T-helper 1 cell treated with Interleukin-12 subunit alpha and Interleukin-12 subunit beta and Interleukin-4 antibody, amounts not matched to agents 30 μg/mL and 1 μg/mL, for 36 hours (primary cell): ENCODE data around the gene ALDH1B1.
"Not testable (repeated sequence)": the region's sequence is repeated elsewhere in the genome, so short reads cannot be mapped to it uniquely, and the experiment has no call there.

Experiments
- H3K27ac Mint-ChIP-seq: one replicate; pipeline ENCODE4 v1.8.0; 2021; ENCODE audit warnings: mild to moderate bottlenecking, mixed read lengths
- H3K27me3 Mint-ChIP-seq: one replicate; pipeline ENCODE4 v1.8.0; 2021; ENCODE audit warnings: low read depth, mixed read lengths
- H3K36me3 Mint-ChIP-seq: one replicate; pipeline ENCODE4 v1.8.0; 2021; ENCODE audit warnings: low read depth, mixed read lengths
- H3K4me1 Mint-ChIP-seq: one replicate; pipeline ENCODE4 v1.8.0; 2021; ENCODE audit warnings: low read depth, mixed read lengths
- H3K4me3 Mint-ChIP-seq: one replicate; pipeline ENCODE4 v1.8.0; 2021; ENCODE audit warnings: mild to moderate bottlenecking, moderate library complexity, mixed read lengths
- H3K9me3 Mint-ChIP-seq: one replicate; pipeline ENCODE4 v1.8.0; 2021; ENCODE audit warnings: mixed read lengths

ALDH1B1 gene

GRCh38 chr9:38373679-38374078, 18.8 kb upstream of the ALDH1B1 start:
- Mint-ChIP-seq H3K27ac (no peak overlapping the region), H3K9me3 (no peaks in the 10 kb centered on the region), H3K4me3 (no peak overlapping the region), H3K27me3 (no peaks in the 10 kb centered on the region), H3K36me3 (no peaks in the 10 kb centered on the region), H3K4me1 (no peaks in the 10 kb centered on the region)

GRCh38 chr9:38374847-38375571, 17.5 kb upstream of the ALDH1B1 start:
- Mint-ChIP-seq H3K27ac (no peak overlapping the region), H3K9me3 (no peaks in the 10 kb centered on the region), H3K27me3 (no peaks in the 10 kb centered on the region), H3K36me3 (no peaks in the 10 kb centered on the region), H3K4me3 (no peak overlapping the region), H3K4me1 (no peaks in the 10 kb centered on the region)

GRCh38 chr9:38375572-38375963, 16.9 kb upstream of the ALDH1B1 start:
- Mint-ChIP-seq H3K36me3 (no peaks in the 10 kb centered on the region), H3K27me3 (no peaks in the 10 kb centered on the region), H3K4me1 (no peaks in the 10 kb centered on the region)

GRCh38 chr9:38376021-38376670, 16.4 kb upstream of the ALDH1B1 start:
- no peak overlapping the region for H3K27ac Mint-ChIP-seq
- H3K36me3 Mint-ChIP-seq: no peaks in the 10 kb centered on the region
- H3K4me3 Mint-ChIP-seq: no peak overlapping the region
- no peaks in the 10 kb centered on the region for H3K27me3 Mint-ChIP-seq
- no peaks in the 10 kb centered on the region for H3K4me1 Mint-ChIP-seq
- no peaks in the 10 kb centered on the region for H3K9me3 Mint-ChIP-seq

More at GRCh38 chr9:38375572-38375963, 16.9 kb upstream of the ALDH1B1 start:
- no peak overlapping the region for H3K4me3 Mint-ChIP-seq
- H3K9me3 Mint-ChIP-seq: no peaks in the 10 kb centered on the region
- no peak overlapping the region for H3K27ac Mint-ChIP-seq

GRCh38 chr9:38377336-38378083, 15.0 kb upstream of the ALDH1B1 start:
- not testable (repeated sequence) for H3K27ac Mint-ChIP-seq, H3K4me1 Mint-ChIP-seq, H3K36me3 Mint-ChIP-seq, H3K9me3 Mint-ChIP-seq, H3K4me3 Mint-ChIP-seq, H3K27me3 Mint-ChIP-seq

GRCh38 chr9:38380230-38380871, 12.2 kb upstream of the ALDH1B1 start:
- H3K27ac Mint-ChIP-seq: no peak overlapping the region
- peaks cover 8% of the 10 kb centered on the region for H3K27me3 Mint-ChIP-seq

GRCh38 chr9:38380872-38381534, 11.5 kb upstream of the ALDH1B1 start:
- no peak overlapping the region for H3K27ac Mint-ChIP-seq
- no peaks in the 10 kb centered on the region for H3K36me3 Mint-ChIP-seq
- H3K27me3 Mint-ChIP-seq: peaks cover 8% of the 10 kb centered on the region
- no peak overlapping the region for H3K4me3 Mint-ChIP-seq
- peaks cover 4% of the 10 kb centered on the region for H3K9me3 Mint-ChIP-seq
- no peaks in the 10 kb centered on the region for H3K4me1 Mint-ChIP-seq

More at GRCh38 chr9:38380230-38380871, 12.2 kb upstream of the ALDH1B1 start:
- H3K9me3 Mint-ChIP-seq: peaks cover 4% of the 10 kb centered on the region
- no peak overlapping the region for H3K4me3 Mint-ChIP-seq
- no peaks in the 10 kb centered on the region for H3K36me3 Mint-ChIP-seq
- no peaks in the 10 kb centered on the region for H3K4me1 Mint-ChIP-seq

- no peak overlapping the region for H3K4me3 Mint-ChIP-seq
Measured at GRCh38 chr9:38382141-38382540, 10.4 kb upstream of the ALDH1B1 start.

GRCh38 chr9:38384990-38385848, 7.3 kb upstream of the ALDH1B1 start:
- Mint-ChIP-seq H3K36me3 (no peaks in the 10 kb centered on the region), H3K27ac (no peak overlapping the region), H3K9me3 (peaks cover 4% of the 10 kb centered on the region), H3K27me3 (peaks cover 16% of the 10 kb centered on the region), H3K4me3 (no peak overlapping the region), H3K4me1 (no peaks in the 10 kb centered on the region)

More at GRCh38 chr9:38382141-38382540, 10.4 kb upstream of the ALDH1B1 start:
- no peaks in the 10 kb centered on the region for H3K36me3 Mint-ChIP-seq
- peaks cover 8% of the 10 kb centered on the region for H3K27me3 Mint-ChIP-seq
- peaks cover 4% of the 10 kb centered on the region for H3K9me3 Mint-ChIP-seq
- H3K27ac Mint-ChIP-seq: no peak overlapping the region
- H3K4me1 Mint-ChIP-seq: no peaks in the 10 kb centered on the region

- peaks cover 23% of the 10 kb centered on the region for H3K27me3 Mint-ChIP-seq
Measured at GRCh38 chr9:38385896-38386295, 6.6 kb upstream of the ALDH1B1 start.

GRCh38 chr9:38386319-38386895, 6.1 kb upstream of the ALDH1B1 start:
- Mint-ChIP-seq H3K4me3 (no peak overlapping the region), H3K9me3 (peaks cover 4% of the 10 kb centered on the region), H3K36me3 (no peaks in the 10 kb centered on the region), H3K27me3 (peaks cover 27% of the 10 kb centered on the region), H3K27ac (no peak overlapping the region), H3K4me1 (no peaks in the 10 kb centered on the region)

More at GRCh38 chr9:38385896-38386295, 6.6 kb upstream of the ALDH1B1 start:
- no peaks in the 10 kb centered on the region for H3K36me3 Mint-ChIP-seq
- no peaks in the 10 kb centered on the region for H3K4me1 Mint-ChIP-seq
- peaks cover 4% of the 10 kb centered on the region for H3K9me3 Mint-ChIP-seq
- H3K27ac Mint-ChIP-seq: no peak overlapping the region
- no peak overlapping the region for H3K4me3 Mint-ChIP-seq

- Mint-ChIP-seq H3K4me1 (peaks cover 5% of the 10 kb centered on the region), H3K36me3 (no peaks in the 10 kb centered on the region), H3K9me3 (peaks cover 4% of the 10 kb centered on the region), H3K27ac (no peak overlapping the region), H3K4me3 (no peak overlapping the region), H3K27me3 (peaks cover 27% of the 10 kb centered on the region)
Measured at GRCh38 chr9:38387066-38387465, 5.4 kb upstream of the ALDH1B1 start.

GRCh38 chr9:38387751-38388150, 4.8 kb upstream of the ALDH1B1 start:
- no peaks in the 10 kb centered on the region for H3K36me3 Mint-ChIP-seq
- H3K27ac Mint-ChIP-seq: no peak overlapping the region
- H3K9me3 Mint-ChIP-seq: peaks cover 4% of the 10 kb centered on the region
- peaks cover 27% of the 10 kb centered on the region for H3K27me3 Mint-ChIP-seq
- H3K4me1 Mint-ChIP-seq: peaks cover 6% of the 10 kb centered on the region
- no peak overlapping the region for H3K4me3 Mint-ChIP-seq
